HepG2 (cell line): ENCODE results near the gene POLR1H. TPM values are rescaled to one million over a fixed set of nuclear protein-coding genes. Genes with fewer than 3 reads are reported as not detected.

Source experiments
- GZF1 ChIP-seq: sonication (generic); formaldehyde crosslinking; IDR thresholded peaks from 2 replicates; pipeline ENCODE4 v1.5.1; 2020; ENCODE audit warnings: mild to moderate bottlenecking, missing genetic modification reagents
- MXI1 ChIP-seq: IDR thresholded peaks from 3 replicates; pipeline ENCODE4 v1.6.1; 2012; ENCODE audit warnings: low read depth, low read length, inconsistent platforms, borderline replicate concordance
- NCOR1 ChIP-seq: fragments of 200-600 bp; sonication (generic); IDR thresholded peaks from 2 replicates; pipeline ENCODE4 v1.7.0; 2017; ENCODE audit warnings: antibody characterized with exemption, low read length, borderline replicate concordance
- NR2F1 ChIP-seq, 2 experiments: fragments of 450-650 bp in 1 of 2; formaldehyde crosslinking in 1 of 2; IDR thresholded peaks; 2 replicates each; pipeline versions ENCODE4 v1.5.0 to v1.6.1; 2016 to 2020; ENCODE audit warnings: mild to moderate bottlenecking in 1 of 2, missing compliant biosample characterization in 1 of 2, missing genetic modification reagents in 1 of 2, moderate library complexity in 1 of 2
- POLR2AphosphoS5 ChIP-seq: IDR thresholded peaks from 2 replicates; pipeline ENCODE4 v1.6.1; 2012; ENCODE audit warnings: low read depth, low read length
- SNAI1 ChIP-seq: sonication (generic); formaldehyde crosslinking; IDR thresholded peaks from 2 replicates; pipeline ENCODE4 v1.5.0; 2020; ENCODE audit warnings: mild to moderate bottlenecking, missing genetic modification reagents, borderline replicate concordance
- TARDBP ChIP-seq: sonication (generic); formaldehyde crosslinking; IDR thresholded peaks from 2 replicates; pipeline ENCODE4 v1.8.0; 2022; ENCODE audit warnings: mild to moderate bottlenecking, missing genetic modification reagents
- TMF1 ChIP-seq: sonication (generic); formaldehyde crosslinking; IDR thresholded peaks from 2 replicates; pipeline ENCODE4 v1.8.1; 2022; ENCODE audit warnings: low read depth, missing genetic modification reagents
- TP53 ChIP-seq: sonication (generic); formaldehyde crosslinking; conservative IDR thresholded peaks from 2 replicates; pipeline ENCODE4 v1.4.0; 2020; ENCODE audit warnings: missing genetic modification reagents
- ZBTB42 ChIP-seq: sonication (generic); formaldehyde crosslinking; IDR thresholded peaks from 2 replicates; pipeline ENCODE4 v1.5.0; 2020; ENCODE audit warnings: mild to moderate bottlenecking, missing genetic modification reagents
- ZBTB43 ChIP-seq: sonication (generic); formaldehyde crosslinking; conservative IDR thresholded peaks from 2 replicates; pipeline ENCODE4 v1.4.0; 2020; ENCODE audit warnings: missing genetic modification reagents
- ZKSCAN8 ChIP-seq: IDR thresholded peaks from 2 replicates; pipeline ENCODE4 v1.6.1; 2016; ENCODE audit warnings: borderline replicate concordance, missing genetic modification reagents, missing compliant biosample characterization
- ZNF282 ChIP-seq: fragments of 450-650 bp; IDR thresholded peaks from 2 replicates; pipeline ENCODE4 v1.6.1; 2018; ENCODE audit not compliant: partially characterized antibody
- ZNF317 ChIP-seq: sonication (generic); formaldehyde crosslinking; IDR thresholded peaks from 2 replicates; pipeline ENCODE4 v1.5.0; 2020; ENCODE audit warnings: mild to moderate bottlenecking, missing genetic modification reagents
- ZNF720 ChIP-seq: sonication (generic); formaldehyde crosslinking; IDR thresholded peaks from 2 replicates; pipeline ENCODE4 v1.4.0; 2020; ENCODE audit warnings: missing genetic modification reagents
- ZNF768 ChIP-seq: sonication (generic); formaldehyde crosslinking; IDR thresholded peaks from 2 replicates; pipeline ENCODE4 v1.4.0; 2020; ENCODE audit warnings: missing genetic modification reagents
- ZSCAN22 ChIP-seq: sonication (generic); formaldehyde crosslinking; IDR thresholded peaks from 2 replicates; pipeline ENCODE4 v1.4.0; 2020; ENCODE audit warnings: mild to moderate bottlenecking, missing genetic modification reagents
- polyA plus RNA-seq, 8 experiments: library from polyadenylated mRNA; depleted of rRNA in 3 of 8; stranded (reverse) in 7 of 8; unstranded in 1 of 8; fragments of >200 nt; fragmentation: Illumina TruSeq in 4 of 8; extraction: Trizol in 4 of 8; gene quantifications; 2 replicates each; pipeline versions ENCODE4 v1.2.1 to v1.2.3, GENCODE V29; 2011 to 2016; ENCODE audit warnings: low read depth in 4 of 8, missing spikeins in 1 of 8, mixed read lengths in 1 of 8; ENCODE audit not compliant: insufficient read depth in 1 of 8
- total RNA-seq, 5 experiments: library from RNA; depleted of rRNA; stranded (reverse); fragments of >200 nt; fragmentation: Illumina TruSeq; extraction: Trizol; gene quantifications; 2 replicates each; pipeline ENCODE4 v1.2.3, GENCODE V29; 2016; ENCODE audit warnings: low read depth in 1 of 5
- TF ChIP-seq, protein P1 (sequence below): sonication (generic); formaldehyde crosslinking; IDR thresholded peaks from 2 replicates; pipeline ENCODE4 v1.5.0; 2020; ENCODE audit warnings: missing genetic modification reagents
- TF ChIP-seq, protein P2 (sequence below): IDR thresholded peaks from 2 replicates; pipeline ENCODE4 v1.6.1; 2016; ENCODE audit warnings: missing genetic modification reagents, missing compliant biosample characterization
- TF ChIP-seq, protein P3 (sequence below): sonication (generic); formaldehyde crosslinking; IDR thresholded peaks from 2 replicates; pipeline ENCODE4 v1.8.0; 2022; ENCODE audit warnings: missing genetic modification reagents, mild to moderate bottlenecking, borderline replicate concordance
- TF ChIP-seq, protein P4 (sequence below): sonication (generic); formaldehyde crosslinking; IDR thresholded peaks from 2 replicates; pipeline ENCODE4 v1.5.0; 2020; ENCODE audit warnings: mild to moderate bottlenecking, missing genetic modification reagents

The POLR1H gene
- total and polyA plus RNA-seq, 2 of the 13 experiments (the other 11 are each of a cell fraction or from before 2014, with no cell fraction given): 61.4 to 79.8 TPM

- TF ChIP-seq ZNF720 (CRISPR knock-in tag) (0 out of 2 replicates have a peak, but pooled peaks have one; percentile 55), NCOR1 (peak; percentile 58; the same call in 1 of the 2 replicates), TARDBP (peak; percentile 99), TP53 (CRISPR knock-in tag) (peak; percentile 77), ZNF317 (CRISPR knock-in tag) (peak; percentile 22; the same call in 1 of the 2 replicates), ZSCAN22 (CRISPR knock-in tag) (0 out of 2 replicates have a peak, but pooled peaks have one; percentile 32), MXI1 (peak; percentile 98; the same call in 2 of the 3 replicates), SNAI1 (CRISPR knock-in tag) (peak; percentile 54; the same call in 1 of the 2 replicates), ZBTB43 (CRISPR knock-in tag) (0 out of 2 replicates have a peak, but pooled peaks have one; percentile 32), POLR2AphosphoS5 (peak; percentile 77), ZBTB42 (0 out of 2 replicates have a peak, but pooled peaks have one; percentile 17), ZNF282 (no peak), NR2F1 (CRISPR knock-in tag; IDR thresholded peaks at IDR 0.05) (peak; percentile 75 to 80), TMF1 (CRISPR knock-in tag) (peak; percentile 95), ZKSCAN8 (CRISPR knock-in tag) (peak; percentile 75; the same call in 1 of the 2 replicates), ZNF768 (peak; percentile 66), GZF1 (CRISPR knock-in tag) (no peak; the same call in 1 of the 2 replicates)
- TF ChIP-seq, protein P1, sequence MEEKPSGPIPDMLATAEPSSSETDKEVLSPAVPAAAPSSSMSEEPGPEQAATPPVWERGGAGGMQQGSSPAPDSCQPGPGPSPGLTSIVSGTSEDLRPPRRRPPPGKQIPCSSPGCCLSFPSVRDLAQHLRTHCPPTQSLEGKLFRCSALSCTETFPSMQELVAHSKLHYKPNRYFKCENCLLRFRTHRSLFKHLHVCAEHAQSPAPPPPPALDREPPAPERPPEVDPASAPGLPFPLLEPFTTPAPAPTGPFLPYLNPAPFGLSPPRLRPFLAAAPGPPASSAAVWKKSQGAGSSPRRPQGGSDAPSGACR (CRISPR knock-in tag): peak; percentile 45; the same call in 1 of the 2 replicates
- TF ChIP-seq, protein P2, sequence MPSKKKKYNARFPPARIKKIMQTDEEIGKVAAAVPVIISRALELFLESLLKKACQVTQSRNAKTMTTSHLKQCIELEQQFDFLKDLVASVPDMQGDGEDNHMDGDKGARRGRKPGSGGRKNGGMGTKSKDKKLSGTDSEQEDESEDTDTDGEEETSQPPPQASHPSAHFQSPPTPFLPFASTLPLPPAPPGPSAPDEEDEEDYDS: peak; percentile 71
- TF ChIP-seq, protein P3, sequence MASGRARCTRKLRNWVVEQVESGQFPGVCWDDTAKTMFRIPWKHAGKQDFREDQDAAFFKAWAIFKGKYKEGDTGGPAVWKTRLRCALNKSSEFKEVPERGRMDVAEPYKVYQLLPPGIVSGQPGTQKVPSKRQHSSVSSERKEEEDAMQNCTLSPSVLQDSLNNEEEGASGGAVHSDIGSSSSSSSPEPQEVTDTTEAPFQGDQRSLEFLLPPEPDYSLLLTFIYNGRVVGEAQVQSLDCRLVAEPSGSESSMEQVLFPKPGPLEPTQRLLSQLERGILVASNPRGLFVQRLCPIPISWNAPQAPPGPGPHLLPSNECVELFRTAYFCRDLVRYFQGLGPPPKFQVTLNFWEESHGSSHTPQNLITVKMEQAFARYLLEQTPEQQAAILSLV (CRISPR knock-in tag): peak; percentile 65; the same call in 1 of the 2 replicates
- TF ChIP-seq, protein P4, sequence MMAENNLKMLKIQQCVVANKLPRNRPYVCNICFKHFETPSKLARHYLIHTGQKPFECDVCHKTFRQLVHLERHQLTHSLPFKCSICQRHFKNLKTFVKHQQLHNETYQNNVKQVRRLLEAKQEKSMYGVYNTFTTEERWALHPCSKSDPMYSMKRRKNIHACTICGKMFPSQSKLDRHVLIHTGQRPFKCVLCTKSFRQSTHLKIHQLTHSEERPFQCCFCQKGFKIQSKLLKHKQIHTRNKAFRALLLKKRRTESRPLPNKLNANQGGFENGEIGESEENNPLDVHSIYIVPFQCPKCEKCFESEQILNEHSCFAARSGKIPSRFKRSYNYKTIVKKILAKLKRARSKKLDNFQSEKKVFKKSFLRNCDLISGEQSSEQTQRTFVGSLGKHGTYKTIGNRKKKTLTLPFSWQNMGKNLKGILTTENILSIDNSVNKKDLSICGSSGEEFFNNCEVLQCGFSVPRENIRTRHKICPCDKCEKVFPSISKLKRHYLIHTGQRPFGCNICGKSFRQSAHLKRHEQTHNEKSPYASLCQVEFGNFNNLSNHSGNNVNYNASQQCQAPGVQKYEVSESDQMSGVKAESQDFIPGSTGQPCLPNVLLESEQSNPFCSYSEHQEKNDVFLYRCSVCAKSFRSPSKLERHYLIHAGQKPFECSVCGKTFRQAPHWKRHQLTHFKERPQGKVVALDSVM (CRISPR knock-in tag): peak; percentile 80
These were observed 5.8 kb downstream of the POLR1H start, which contains the start of gene PPP1R11 (continued) for GRCh38 chr6:30066577-30067459.
